Suppressor macrophage (primary cell): ENCODE results near the gene TCAF2.
"Not testable (repeated sequence)": the region's sequence is repeated elsewhere in the genome, so short reads cannot be mapped to it uniquely, and the experiment has no call there.

ENCODE experiments used
- DNase-seq, 4 experiments: peaks; one replicate each; pipeline ENCODE4 v3.0.0-alpha.2; 2020 to 2022
- total RNA-seq, 17 experiments: gene quantifications; one replicate each; lab custom pipeline; 2026; ENCODE audit warnings: mixed read lengths in 6 of 17, inconsistent platforms in 3 of 17; lab: John Stamatoyannopoulos, UW

TCAF2 gene
- 0.35 to 10.3 (median 1.0) reads per million in 17 experiments for total RNA-seq

DNA sequence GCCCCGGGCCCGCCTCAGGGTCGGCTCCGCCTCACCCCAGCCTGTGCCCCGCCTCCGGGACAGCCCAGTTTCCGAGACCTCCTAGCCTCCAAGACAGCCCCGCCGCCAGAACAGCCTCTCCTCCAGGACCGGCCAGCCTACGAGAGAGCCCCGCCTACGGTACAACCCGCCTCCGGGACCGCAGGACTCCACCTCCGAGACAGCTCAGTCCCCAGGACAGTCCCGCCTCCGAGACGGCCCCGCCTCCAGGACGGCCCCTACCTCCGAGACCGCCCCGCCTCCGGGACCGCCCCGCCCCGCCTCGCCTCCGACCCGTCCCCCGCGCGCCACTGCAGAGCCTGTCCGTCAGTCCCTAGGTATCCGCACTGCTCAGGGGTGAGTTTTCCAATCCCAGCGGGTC is at the start of gene TCAF2:
TSS of gene TCAF2 (plus strand) at position 329 of the 400 bp plus-strand sequence.
- DNase-seq: not testable (repeated sequence)

DNA sequence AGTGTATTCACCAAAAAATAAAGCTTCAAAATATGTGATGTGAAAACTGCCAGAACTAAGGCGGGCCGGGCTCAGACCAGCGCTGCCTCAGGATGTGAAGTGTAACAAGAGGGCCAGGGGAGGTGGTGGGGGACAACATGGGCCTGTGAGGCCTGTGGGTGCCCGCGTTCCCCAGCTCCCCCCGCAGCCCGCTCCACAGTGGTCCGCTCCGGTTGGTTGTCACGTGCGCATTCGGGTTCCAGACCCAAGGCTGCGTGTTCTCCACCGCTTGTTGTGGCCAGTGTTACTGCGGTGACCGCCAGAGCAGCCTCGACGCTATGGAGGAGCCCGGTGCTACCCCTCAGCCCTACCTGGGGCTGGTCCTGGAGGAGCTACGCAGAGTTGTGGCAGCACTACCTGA is 49.3 kb upstream of the TCAF2 start, which contains the start of gene CTAGE15:
TSS of gene CTAGE15 (plus strand) at position 301 of the 400 bp plus-strand sequence. CDS start at position 318, 17 bp downstream.
- not testable (repeated sequence) for DNase-seq

- DNase-seq: not testable (repeated sequence)
Measured at GRCh38 chr7:143588183-143588582, 32.6 kb upstream of the TCAF2 start.

DNA sequence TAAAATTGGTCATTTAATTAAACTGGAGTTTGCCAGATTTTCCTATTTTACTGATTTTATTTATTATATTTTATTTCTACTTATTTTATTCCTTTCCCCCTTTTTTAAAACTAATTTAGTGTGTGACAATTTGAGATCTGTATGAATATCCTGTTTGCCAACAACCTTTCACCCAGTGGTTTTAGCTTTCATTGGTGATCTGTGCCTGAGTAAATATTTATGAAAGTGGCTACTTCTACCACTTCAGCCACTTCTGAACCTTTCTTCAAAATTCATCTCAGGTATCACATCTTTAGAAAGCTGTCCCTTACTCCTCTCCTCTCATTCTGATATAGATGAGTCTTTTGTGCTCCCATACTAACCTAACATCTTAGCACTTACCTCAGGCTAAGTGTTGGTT is 30.9 kb upstream of the TCAF2 start:
- DNase-seq: not testable (repeated sequence)

DNA sequence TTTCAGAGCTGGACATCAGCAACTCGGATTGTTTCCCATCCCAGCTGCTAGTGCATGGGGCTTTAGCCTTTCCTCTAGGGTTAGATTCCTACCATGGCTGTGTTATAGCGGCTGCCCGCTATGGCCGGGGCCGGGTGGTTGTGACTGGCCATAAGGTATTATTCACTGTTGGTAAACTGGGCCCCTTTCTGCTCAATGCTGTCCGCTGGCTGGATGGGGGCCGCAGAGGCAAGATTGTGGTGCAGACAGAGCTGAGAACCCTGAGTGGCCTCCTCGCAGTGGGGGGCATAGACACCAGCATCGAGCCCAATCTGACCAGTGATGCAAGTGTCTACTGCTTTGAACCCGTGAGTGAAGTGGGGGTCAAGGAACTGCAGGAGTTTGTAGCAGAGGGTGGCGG is 22.7 kb upstream of the TCAF2 start:
- not testable (repeated sequence) for DNase-seq

- not testable (repeated sequence) for DNase-seq
Measured at GRCh38 chr7:143603549-143603948, 17.2 kb upstream of the TCAF2 start.

DNA sequence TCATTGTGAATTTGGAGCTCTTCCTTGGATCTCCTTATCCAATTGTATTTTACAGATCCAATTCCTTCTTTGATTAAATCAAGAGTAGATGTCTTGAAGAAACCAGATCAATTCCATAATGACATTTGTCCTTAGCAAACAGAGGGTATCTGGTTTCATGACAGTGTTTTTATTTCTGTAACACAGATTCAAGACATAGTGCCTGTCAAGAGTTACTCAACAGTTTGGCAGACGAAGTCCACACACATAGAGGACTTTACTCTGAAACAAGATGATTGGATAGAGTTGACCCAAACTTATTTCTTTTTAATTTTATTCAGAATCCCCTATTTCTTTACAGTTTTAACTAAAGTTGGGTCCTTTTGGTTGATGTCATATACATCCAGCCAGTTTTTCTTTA is 14.7 kb upstream of the TCAF2 start:
- not testable (repeated sequence) for DNase-seq

DNA sequence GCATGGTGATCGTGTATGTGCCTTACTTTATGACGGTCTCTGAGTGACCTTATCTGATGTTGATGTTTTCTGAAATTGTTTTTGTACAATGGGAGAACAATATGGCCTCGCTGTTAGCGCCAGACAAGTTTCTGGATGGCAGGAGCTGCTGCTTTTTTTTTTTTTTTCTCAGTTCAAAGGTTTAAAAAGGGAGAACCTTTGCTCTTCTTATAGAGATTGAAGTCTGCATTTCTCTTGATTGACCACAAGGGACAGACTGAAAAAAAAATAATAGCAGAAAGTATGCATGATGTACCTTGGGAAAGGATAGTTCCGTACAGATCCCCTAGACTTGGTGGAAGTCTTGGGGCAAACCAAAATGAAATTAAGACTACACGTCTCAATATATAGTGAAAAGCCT is 5.2 kb upstream of the TCAF2 start:
- DNase-seq: peak in 1 of 4 experiments; percentile 0

DNA sequence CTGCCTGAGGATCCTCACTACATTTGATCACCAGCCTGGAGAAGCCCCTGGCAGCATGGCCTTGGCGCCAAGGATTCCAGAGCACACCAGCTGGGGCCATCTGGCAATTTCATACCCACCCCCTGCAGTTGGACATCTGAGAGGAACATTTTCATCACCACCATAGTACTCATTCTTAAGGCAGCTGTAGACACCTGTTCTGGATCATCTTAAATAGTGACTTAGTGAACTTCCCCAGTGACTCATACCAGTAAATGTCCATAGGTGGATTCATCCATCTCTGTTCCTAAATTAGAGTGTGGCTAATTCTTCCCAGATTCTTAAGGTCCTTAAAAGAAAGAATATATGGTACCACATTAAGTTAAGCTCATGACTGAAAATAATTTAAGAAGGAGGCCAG is 3.6 kb upstream of the TCAF2 start:
- not testable (repeated sequence) for DNase-seq

DNA sequence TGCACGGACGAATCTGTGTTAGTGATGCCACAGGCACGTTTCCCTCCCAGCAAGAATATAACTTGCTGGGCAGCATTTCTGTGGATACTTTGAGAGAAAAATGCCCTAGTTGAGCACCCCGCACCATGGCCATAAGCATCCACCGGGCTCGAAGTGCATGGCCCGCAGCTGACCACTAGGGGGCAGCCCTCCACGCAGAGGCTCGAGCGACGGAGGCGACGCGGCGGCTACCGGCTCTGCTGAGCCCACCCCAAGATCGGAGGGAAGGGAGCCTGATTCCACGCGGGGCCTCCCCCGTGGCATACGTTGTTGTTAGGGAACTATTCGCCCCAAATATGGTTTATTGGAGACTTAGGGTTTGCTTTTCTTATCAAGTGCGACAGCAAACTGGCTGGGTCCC is 716 bp upstream of the TCAF2 start:
- not testable (repeated sequence) for DNase-seq

DNA sequence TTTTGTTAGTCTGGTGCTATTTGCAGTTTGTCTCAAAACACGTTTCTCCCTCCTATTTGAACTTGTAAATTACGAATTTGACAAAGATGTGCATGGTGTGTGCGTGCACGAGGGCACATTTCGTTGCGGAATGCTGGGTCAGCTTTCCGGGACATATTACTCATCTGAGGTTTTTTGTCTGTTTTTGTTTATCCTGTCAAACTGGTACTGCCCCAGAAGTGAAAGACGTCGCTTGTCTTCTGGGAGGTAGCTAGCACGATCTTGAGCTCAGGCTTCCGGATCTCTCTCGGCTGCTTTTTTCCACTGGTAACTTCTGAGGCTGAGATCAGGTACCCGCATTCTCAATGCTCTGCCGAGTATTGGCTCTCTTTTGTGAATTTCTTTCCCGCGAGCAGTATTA is 401 bp downstream of the TCAF2 start:
- DNase-seq: not testable (repeated sequence)

DNA sequence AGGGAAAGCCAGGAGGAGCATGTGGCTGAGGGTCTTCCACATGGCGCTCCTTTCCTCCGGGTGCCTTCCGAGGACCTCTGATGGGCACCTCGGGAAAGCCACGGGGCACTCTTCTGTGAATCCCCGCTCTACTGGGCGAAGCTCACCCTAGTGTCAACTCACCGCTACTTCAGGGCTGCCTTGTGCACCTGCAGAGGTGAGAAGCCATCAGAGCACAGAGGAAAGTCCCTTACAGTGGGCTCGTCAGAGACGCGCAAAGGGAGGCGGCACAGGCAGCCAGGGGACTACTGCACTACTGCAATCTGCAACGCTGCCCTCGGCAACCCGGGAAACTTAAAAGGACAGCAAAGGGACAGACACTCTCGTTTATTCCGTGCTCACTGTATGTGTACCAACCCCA is 1.4 kb downstream of the TCAF2 start:
- not testable (repeated sequence) for DNase-seq

GRCh38 chr7:143630653-143631052 is 9.9 kb downstream of the TCAF2 start:
- not testable (repeated sequence) for DNase-seq

GRCh38 chr7:143632506-143632905 is 11.7 kb downstream of the TCAF2 start:
- not testable (repeated sequence) for DNase-seq

GRCh38 chr7:143633013-143633618 is 12.3 kb downstream of the TCAF2 start:
- DNase-seq: not testable (repeated sequence)

DNA sequence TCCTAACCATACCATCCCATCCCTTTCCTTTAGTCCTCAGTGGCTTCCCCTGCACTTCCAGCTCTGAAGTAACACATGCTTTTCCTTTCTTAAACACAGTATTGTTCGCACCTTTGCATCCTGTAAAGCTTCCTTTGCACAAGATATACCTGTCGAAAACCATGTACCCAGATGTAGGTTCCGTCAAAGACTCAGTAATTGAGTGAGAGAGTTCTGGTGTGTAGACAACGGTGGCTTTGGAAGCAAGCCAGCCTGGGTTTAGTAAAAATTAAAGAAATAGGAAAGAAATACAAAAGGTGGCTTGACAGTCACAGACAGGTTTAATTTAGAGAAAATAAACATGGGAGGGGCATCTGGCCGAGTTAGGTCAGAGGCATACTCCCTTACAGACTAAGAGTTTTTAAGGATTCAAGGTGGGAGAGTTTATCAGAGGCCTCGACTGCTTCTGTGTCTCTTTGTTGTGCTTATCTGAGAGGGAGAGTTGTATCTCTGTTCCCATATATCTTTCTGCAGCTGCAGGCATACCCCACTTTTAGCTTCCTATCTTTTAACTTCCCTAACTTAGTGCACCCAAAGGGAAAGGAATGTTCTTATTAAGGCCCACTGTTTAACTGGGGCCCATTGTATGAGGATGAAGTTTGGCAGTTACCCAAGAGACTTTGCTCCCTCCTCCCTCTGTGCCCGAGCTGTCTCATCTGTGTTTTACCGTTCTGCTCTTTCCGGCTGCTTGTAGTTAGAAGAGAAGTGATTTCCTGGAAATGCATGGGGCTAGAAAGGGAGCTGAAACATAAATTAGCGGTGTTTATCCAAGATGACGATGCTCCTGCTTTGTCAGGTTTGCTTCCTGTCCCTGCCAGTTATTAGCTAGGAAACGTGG is 14.8 kb downstream of the TCAF2 start:
- DNase-seq: not testable (repeated sequence)

- not testable (repeated sequence) for DNase-seq
Measured at GRCh38 chr7:143639372-143639771, 18.6 kb downstream of the TCAF2 start.

DNA sequence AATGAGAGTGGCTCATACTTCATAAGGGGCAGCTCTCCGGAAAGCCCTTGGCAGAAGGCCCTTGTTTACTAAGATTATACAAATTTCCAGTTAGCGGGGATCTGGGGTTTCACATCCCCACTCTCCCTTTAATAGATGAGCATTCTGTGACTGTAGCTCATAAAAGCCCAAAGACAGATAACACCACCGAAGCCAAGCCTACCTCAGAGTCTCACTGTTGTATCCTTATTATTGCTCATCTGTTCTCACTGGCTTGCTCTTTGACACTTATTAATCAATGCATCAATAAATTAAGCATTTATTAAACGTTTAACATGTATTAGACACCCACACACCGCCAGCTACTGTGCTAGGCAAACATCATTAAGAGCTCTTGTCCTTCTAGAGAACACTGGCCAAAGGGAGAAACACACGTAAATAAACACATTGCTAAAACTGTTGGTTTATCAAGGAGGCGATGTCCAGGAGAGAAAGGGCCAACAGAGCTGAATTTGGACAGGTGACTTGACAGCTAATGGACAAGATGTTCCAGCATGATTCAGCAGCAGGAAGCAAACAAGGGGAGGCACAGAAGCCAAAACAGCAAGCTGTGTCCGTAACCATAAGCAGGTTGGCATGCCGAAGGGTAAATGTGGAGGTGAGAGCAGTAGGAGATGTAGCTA is 19.9 kb downstream of the TCAF2 start:
- DNase-seq: not testable (repeated sequence)

DNA sequence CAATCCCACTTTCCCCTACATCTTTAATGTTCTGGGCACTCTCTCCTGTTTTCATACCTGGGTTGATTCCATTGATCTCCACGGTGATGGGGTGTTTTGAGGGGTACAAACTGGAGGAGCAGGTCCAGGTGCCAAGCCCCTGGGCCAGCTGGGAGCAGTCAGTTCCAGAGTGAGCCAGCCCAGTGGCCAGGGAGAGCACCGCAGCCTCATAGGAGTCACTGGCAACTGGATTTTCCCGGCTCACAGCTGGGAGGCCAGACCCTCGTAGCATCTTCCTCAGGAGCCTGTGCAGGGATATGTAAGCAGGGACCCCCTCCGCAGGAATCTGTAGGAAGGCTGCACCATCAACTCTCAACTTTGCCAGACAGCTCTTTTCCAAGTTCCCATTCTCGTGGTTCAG is 25.8 kb downstream of the TCAF2 start:
- not testable (repeated sequence) for DNase-seq

DNA sequence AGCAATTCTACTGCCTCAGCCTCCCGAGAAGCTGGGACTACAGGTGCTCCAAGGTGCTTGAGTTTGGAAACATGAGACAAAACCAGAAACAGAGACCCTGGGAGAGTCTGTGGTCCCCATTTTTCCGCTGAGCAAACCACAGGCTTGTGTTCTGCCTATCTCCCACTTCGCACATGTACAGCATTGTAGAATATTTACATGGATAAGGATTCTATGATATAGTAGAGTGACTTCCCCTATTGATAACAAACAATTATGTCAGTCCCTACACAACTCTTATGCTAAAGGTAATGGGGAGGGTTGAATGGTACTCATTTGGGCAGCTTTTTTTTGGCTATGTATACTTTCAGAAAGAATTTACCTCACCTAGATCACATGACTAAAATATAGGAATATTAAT is 29.1 kb downstream of the TCAF2 start:
- not testable (repeated sequence) for DNase-seq

GRCh38 chr7:143650447-143650846 is 29.7 kb downstream of the TCAF2 start:
- DNase-seq: not testable (repeated sequence)
